Measurements from ENCODE around the gene PPARA.

The PPARA gene

GRCh38 chr22:46142548-46143490, 7.5 kb upstream of the PPARA start:
- TF ChIP-seq ZFX (IDR thresholded peaks at IDR 0.05; ENCODE audit: borderline replicate concordance) = no peak
- no peak for TF ChIP-seq CTCF (IDR thresholded peaks at IDR 0.05)
- H3K27ac ChIP-seq = no peak overlapping the region

GRCh38 chr22:46143491-46144147, 6.7 kb upstream of the PPARA start:
- TF ChIP-seq CTCF (IDR thresholded peaks at IDR 0.05) = no peak
- TF ChIP-seq ZFX (IDR thresholded peaks at IDR 0.05; ENCODE audit: borderline replicate concordance) = no peak
- no peak overlapping the region for H3K27ac ChIP-seq

- H3K27ac ChIP-seq = no peak overlapping the region
- no peak for TF ChIP-seq ZFX (IDR thresholded peaks at IDR 0.05; ENCODE audit: borderline replicate concordance)
- no peak for TF ChIP-seq CTCF (IDR thresholded peaks at IDR 0.05)
These were observed 4.9 kb upstream of the PPARA start for GRCh38 chr22:46145361-46145851.

GRCh38 chr22:46145896-46146295, 4.4 kb upstream of the PPARA start:
- no peak for TF ChIP-seq CTCF (IDR thresholded peaks at IDR 0.05)
- TF ChIP-seq ZFX (IDR thresholded peaks at IDR 0.05; ENCODE audit: borderline replicate concordance) = no peak

GRCh38 chr22:46146329-46146728, 4.0 kb upstream of the PPARA start:
- H3K27ac ChIP-seq = no peak overlapping the region
- no peak for TF ChIP-seq CTCF (IDR thresholded peaks at IDR 0.05)

More at GRCh38 chr22:46145896-46146295, 4.4 kb upstream of the PPARA start:
- H3K27ac ChIP-seq = no peak overlapping the region

- TF ChIP-seq ZFX (IDR thresholded peaks at IDR 0.05; ENCODE audit: borderline replicate concordance) (no peak), CTCF (IDR thresholded peaks at IDR 0.05) (no peak)
These were observed 3.3 kb upstream of the PPARA start for GRCh38 chr22:46147061-46147460.

More at GRCh38 chr22:46147061-46147460, 3.3 kb upstream of the PPARA start:
- no peak overlapping the region for H3K27ac ChIP-seq
